Measurements from ENCODE around the gene MATR3. TPM values are rescaled to one million over a fixed set of nuclear protein-coding genes. Genes with fewer than 3 reads are reported as not detected.

The MATR3 gene
- total and polyA plus RNA-seq, 2 donors (not counting 1 experiment from before 2014, with no cell fraction given), result 175 to 183 TPM

- DNase-seq (ENCODE audit: low read depth in 2 of 2), result peak; percentile 80 to 85
- Histone ChIP-seq H3K79me2 (ENCODE audit: control insufficient read depth, insufficient read depth, low read length) (peaks cover 63% of the 10 kb centered on the region), H3K9me3 (ENCODE audit: control insufficient read depth, insufficient read depth, low read depth, low read length) (no peaks in the 10 kb centered on the region), H3K4me1 (ENCODE audit: control insufficient read depth, extremely low read depth, insufficient read depth, low read length) (peaks cover 3% of the 10 kb centered on the region), H3K9ac (ENCODE audit: insufficient read depth, low read length) (peak overlapping the region; percentile 99), H2AFZ (ENCODE audit: low read length) (no peak overlapping the region), H3K4me3 (replicated peaks in 1 of 4; ENCODE audit: control extremely low read depth in 1 of 4, insufficient read depth in 1 of 4, low read depth in 3 of 4, low read length in 4 of 4) (peak overlapping the region; percentile 66 to 94 (median 86)), H3K36me3 (ENCODE audit: control insufficient read depth, insufficient read depth, low read length) (no peaks in the 10 kb centered on the region), H4K20me1 (ENCODE audit: control insufficient read depth, extremely low read depth, insufficient read depth, low read length) (peaks cover 14% of the 10 kb centered on the region), H3K4me2 (ENCODE audit: extremely low read depth, insufficient read depth, low read length) (peak overlapping the region; percentile 89), H3K27ac (ENCODE audit: insufficient read depth, low read length) (peak overlapping the region; percentile 98), H3K27me3 (ENCODE audit: control insufficient read depth, insufficient read depth, low read length) (no peaks in the 10 kb centered on the region)
- TF ChIP-seq CTCF (conservative IDR thresholded peaks at IDR 0.05 in 1 of 2, IDR thresholded peaks at IDR 0.05 in 1 of 2; ENCODE audit: low read depth in 1 of 2, low read length in 2 of 2) (peak; percentile 32 to 43), EZH2 (IDR thresholded peaks at IDR 0.05; ENCODE audit: low read length, missing control alignments) (no peak)
Observed at GRCh38 chr5:139294374-139295165, 1.0 kb downstream of the MATR3 start.

- H3K4me3 ChIP-seq (replicated peaks in 1 of 4; ENCODE audit: control extremely low read depth in 1 of 4, insufficient read depth in 1 of 4, low read depth in 3 of 4, low read length in 4 of 4), result peak overlapping the region; percentile 66 to 94 (median 86)
- H3K9ac ChIP-seq (ENCODE audit: insufficient read depth, low read length), result peak overlapping the region; percentile 99
- no peaks in the 10 kb centered on the region for H3K27me3 ChIP-seq (ENCODE audit: control insufficient read depth, insufficient read depth, low read length)
- H3K4me1 ChIP-seq (ENCODE audit: control insufficient read depth, extremely low read depth, insufficient read depth, low read length), result peaks cover 5% of the 10 kb centered on the region
- H4K20me1 ChIP-seq (ENCODE audit: control insufficient read depth, extremely low read depth, insufficient read depth, low read length), result peaks cover 16% of the 10 kb centered on the region
- H3K4me2 ChIP-seq (ENCODE audit: extremely low read depth, insufficient read depth, low read length), result peak overlapping the region; percentile 89
- H2AFZ ChIP-seq (ENCODE audit: low read length), result no peak overlapping the region
- DNase-seq (ENCODE audit: low read depth in 2 of 2), result peak in 1 of 2 donors; percentile 21
- peaks cover 72% of the 10 kb centered on the region for H3K79me2 ChIP-seq (ENCODE audit: control insufficient read depth, insufficient read depth, low read length)
- H3K36me3 ChIP-seq (ENCODE audit: control insufficient read depth, insufficient read depth, low read length), result no peaks in the 10 kb centered on the region
- TF ChIP-seq EZH2 (IDR thresholded peaks at IDR 0.05; ENCODE audit: low read length, missing control alignments) (no peak), CTCF (conservative IDR thresholded peaks at IDR 0.05 in 1 of 2, IDR thresholded peaks at IDR 0.05 in 1 of 2; ENCODE audit: low read depth in 1 of 2, low read length in 2 of 2) (no peak)
- no peaks in the 10 kb centered on the region for H3K9me3 ChIP-seq (ENCODE audit: control insufficient read depth, insufficient read depth, low read depth, low read length)
- peak overlapping the region; percentile 98 for H3K27ac ChIP-seq (ENCODE audit: insufficient read depth, low read length)
Observed at GRCh38 chr5:139295346-139296057, 2.0 kb downstream of the MATR3 start.

- Histone ChIP-seq H3K4me1 (ENCODE audit: control insufficient read depth, extremely low read depth, insufficient read depth, low read length) (peaks cover 5% of the 10 kb centered on the region), H3K4me3 (replicated peaks in 1 of 4; ENCODE audit: control extremely low read depth in 1 of 4, insufficient read depth in 1 of 4, low read depth in 3 of 4, low read length in 4 of 4) (peak overlapping the region in 3 of 4 experiments; percentile 80 to 94 (median 91)), H3K27ac (ENCODE audit: insufficient read depth, low read length) (no peak overlapping the region), H3K9ac (ENCODE audit: insufficient read depth, low read length) (no peak overlapping the region), H3K9me3 (ENCODE audit: control insufficient read depth, insufficient read depth, low read depth, low read length) (no peaks in the 10 kb centered on the region), H3K36me3 (ENCODE audit: control insufficient read depth, insufficient read depth, low read length) (no peaks in the 10 kb centered on the region), H3K79me2 (ENCODE audit: control insufficient read depth, insufficient read depth, low read length) (peaks cover 79% of the 10 kb centered on the region), H3K4me2 (ENCODE audit: extremely low read depth, insufficient read depth, low read length) (peak overlapping the region; percentile 18), H2AFZ (ENCODE audit: low read length) (no peak overlapping the region), H4K20me1 (ENCODE audit: control insufficient read depth, extremely low read depth, insufficient read depth, low read length) (peaks cover 16% of the 10 kb centered on the region), H3K27me3 (ENCODE audit: control insufficient read depth, insufficient read depth, low read length) (no peaks in the 10 kb centered on the region)
- DNase-seq (ENCODE audit: low read depth in 2 of 2), result no peak
- no peak for TF ChIP-seq EZH2 (IDR thresholded peaks at IDR 0.05; ENCODE audit: low read length, missing control alignments)
- no peak for TF ChIP-seq CTCF (conservative IDR thresholded peaks at IDR 0.05 in 1 of 2, IDR thresholded peaks at IDR 0.05 in 1 of 2; ENCODE audit: low read depth in 1 of 2, low read length in 2 of 2)
Observed at GRCh38 chr5:139296198-139296597, 2.7 kb downstream of the MATR3 start.

All from fibroblast of lung (primary cell).